GDM1 (cell line): Measurements from ENCODE around the gene LCNL1.

ENCODE experiments used
- DNase-seq: peaks from one replicate; lab custom pipeline; 2025; lab: John Stamatoyannopoulos, UW

LCNL1 gene

GRCh38 chr9:136947028-136947891 lies 35.5 kb upstream of the LCNL1 start:
- no peak for DNase-seq

- peak; percentile 16 for DNase-seq
These were observed 34.8 kb upstream of the LCNL1 start for GRCh38 chr9:136947955-136948510.

- DNase-seq: no peak
These were observed 33.5 kb upstream of the LCNL1 start for GRCh38 chr9:136949239-136949816.

- DNase-seq: peak; percentile 84
These were observed 32.8 kb upstream of the LCNL1 start for GRCh38 chr9:136949817-136950655.

DNA sequence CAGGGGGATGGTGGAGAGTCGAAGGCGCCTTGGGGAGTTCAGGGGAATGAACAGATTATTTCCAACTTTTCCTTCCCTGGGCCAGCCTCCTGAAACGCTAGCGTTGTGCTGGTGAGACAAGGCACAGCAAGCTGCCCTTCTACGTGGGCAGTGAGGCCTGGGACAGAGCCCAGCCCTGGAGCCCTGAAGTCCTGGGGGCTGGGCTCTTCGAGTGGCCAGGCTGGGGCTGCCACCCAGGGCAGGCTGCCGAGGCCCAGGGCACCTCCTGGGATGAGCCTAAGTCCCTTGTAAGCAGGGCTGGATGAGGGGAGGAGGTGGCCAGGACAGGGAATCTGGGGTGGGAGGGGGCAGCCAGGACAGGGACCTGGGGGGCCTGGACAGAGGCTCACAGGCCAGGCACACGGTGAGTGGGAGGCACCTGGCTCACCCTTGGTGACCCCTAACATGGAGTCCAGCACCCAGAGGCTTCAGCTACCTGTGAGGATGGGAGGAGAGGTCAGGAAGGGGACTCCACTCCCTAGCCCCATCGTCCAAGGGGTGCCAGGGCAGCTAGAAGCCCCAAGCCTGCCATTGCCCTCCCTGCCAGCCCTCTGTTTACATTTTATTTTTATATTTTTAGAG lies 32.0 kb upstream of the LCNL1 start:
- no peak for DNase-seq

- DNase-seq: no peak
These were observed 31.1 kb upstream of the LCNL1 start, which contains the start of gene LCN12 for GRCh38 chr9:136951541-136952320. LCN12 (plus strand) TSS chr9:136952273; CDS start chr9:136952328, 55 bp downstream.

GRCh38 chr9:136952321-136952850 lies 30.4 kb upstream of the LCNL1 start:
- no peak for DNase-seq

- DNase-seq: no peak
These were observed 29.7 kb upstream of the LCNL1 start for GRCh38 chr9:136952876-136953770.

DNA sequence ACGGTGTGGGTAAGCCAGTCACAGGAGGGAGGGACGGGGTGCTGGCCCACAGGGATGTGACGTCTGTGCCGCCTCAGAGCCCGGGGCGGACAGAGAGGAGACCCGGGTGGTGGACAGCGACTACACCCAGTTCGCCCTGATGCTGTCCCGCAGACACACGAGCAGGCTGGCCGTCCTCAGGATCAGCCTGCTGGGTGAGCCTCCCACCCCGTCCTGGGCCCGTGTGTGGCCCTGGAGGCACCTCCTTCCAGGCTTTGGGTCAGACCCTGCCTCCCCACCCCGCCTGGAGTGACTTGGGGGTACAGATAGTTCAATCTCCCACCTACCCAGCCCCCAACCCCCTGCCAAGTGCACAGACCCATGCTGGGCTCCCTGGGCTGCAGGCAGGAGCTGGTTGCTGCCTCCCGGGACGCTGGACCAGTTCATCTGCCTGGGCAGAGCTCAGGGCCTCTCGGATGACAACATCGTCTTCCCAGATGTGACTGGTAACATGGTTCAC lies 29.0 kb upstream of the LCNL1 start:
- DNase-seq: no peak

- DNase-seq: no peak
These were observed 28.3 kb upstream of the LCNL1 start for GRCh38 chr9:136954270-136955083.

DNA sequence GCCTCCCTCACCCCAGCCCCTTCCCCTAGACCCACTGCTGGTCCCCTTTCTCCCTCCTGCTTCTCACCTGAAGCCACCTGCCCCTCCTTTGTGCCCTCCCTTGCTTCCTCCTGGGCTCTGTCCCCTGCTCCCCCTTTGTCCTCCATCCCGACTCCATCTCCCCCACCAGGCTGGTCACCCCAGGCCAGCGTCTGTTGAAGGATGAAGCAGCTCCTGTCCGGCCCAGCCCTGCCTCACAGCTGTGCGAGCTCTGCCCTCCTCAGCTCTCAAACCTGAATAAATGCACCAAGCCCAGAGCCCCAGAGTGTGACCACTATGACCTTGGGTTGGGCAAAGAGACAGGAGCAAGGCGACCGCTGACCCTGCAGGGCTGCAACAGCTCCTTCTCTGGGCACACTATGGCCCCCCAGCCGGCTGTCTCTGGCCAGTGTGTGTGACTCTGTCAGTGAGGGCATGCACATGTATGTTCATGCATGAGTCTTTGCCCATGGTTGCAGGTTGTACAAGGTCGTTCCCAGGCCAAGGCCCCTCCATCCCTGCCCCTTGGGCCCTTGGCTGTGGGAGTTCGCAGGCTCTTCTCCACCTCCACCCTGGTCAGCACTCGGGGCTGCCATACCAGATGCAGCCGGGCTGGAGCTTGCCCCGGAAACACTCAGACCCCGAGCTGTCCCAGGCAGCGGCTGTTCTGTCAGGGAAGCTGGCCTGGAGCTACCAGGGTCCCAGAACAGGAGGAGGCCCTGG lies 27.4 kb upstream of the LCNL1 start:
- no peak for DNase-seq

GRCh38 chr9:136955943-136956335 lies 26.9 kb upstream of the LCNL1 start:
- no peak for DNase-seq

DNA sequence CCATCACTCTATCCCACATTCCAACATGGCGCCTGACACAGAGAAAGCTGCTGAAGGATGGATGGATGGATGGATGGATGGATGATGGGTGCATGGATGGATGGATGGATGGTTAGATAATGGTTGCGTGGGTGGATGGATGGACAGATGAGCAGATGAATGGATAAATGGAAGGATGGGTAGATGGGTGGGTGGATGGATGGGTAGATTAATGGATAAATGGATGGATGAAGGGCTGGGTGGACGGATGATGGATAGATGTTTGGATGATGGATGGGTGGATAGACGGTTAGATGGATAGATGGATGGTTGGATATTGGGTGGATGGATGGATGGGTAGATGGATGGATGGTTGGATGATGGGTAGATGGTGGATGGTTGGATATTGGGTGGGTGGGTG lies 26.2 kb upstream of the LCNL1 start:
- DNase-seq: no peak

- DNase-seq: no peak
These were observed 25.3 kb upstream of the LCNL1 start for GRCh38 chr9:136957461-136957860.

- no peak for DNase-seq
These were observed 24.9 kb upstream of the LCNL1 start for GRCh38 chr9:136957901-136958300.

GRCh38 chr9:136958473-136958872 lies 24.3 kb upstream of the LCNL1 start:
- DNase-seq: no peak

DNA sequence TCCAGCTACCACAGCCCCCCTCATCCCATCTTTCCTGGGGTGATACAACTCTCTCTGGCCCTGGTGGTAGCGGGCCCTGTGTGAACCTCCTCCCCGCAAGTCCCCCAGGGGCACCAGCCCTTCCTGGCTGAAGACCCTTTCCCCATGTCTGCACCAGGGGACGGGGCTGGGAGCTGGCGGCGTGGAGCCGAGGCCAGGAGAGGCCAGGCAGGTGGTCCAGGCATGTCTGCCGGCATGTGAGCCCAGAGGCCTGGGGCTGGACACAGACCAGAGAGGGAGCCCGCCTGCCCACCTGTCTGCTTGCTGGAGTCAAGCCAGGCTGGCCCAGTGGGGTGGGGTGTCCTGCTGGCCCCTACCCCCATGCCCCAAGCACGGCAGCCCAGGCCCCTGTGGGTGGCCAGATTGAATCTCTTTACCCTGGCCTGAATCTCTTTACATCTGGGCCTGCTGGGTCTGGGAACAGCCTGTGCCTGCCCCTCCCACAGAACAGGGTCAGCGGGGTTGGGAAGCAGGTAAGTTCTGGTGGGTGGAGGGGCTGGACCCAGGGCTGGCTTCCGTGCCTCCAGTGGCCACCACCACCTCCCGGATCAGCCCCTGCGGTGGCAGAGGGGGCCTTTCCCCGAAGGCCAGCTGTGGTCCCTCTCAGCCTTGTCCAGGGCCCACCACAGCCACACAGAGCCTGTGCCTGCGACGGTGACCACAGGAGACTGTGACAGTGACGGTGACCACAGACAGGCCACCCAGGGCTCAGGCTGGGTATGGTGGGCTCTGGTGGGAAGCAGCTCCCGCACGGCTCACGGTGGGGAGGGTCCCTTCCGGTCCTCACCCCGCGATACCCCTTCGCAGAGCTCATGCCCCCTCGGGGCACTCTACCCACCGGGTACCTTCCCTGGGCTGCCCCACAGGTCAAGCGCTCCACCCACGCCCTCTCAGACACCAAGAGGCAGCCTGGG lies 23.6 kb upstream of the LCNL1 start:
- DNase-seq: no peak
